Heart left ventricle (tissue), 13 donors: ENCODE measurements around the gene IQGAP2.

Experiments used
- POLR2A ChIP-seq, 2 donors: fragments of 450-650 bp; IDR thresholded peaks; one replicate each; pipeline ENCODE4 v1.6.1; 2017; ENCODE audit warnings: antibody characterized with exemption in 2 of 2, mild to moderate bottlenecking in 2 of 2, moderate library complexity in 2 of 2
- TF ChIP-seq, protein P1 (sequence below), 12 donors: fragments of 200-600 bp; sonication (generic) in 4 of 12; IDR thresholded peaks; one replicate each; pipeline versions ENCODE4 v1.5.0 to v1.8.0; 2018 to 2022; ENCODE audit warnings: antibody characterized with exemption in 12 of 12, mild to moderate bottlenecking in 5 of 12
- donor health status: ischemic (EF 13 %, LVEDD 7.1; RV severe dilation, severe dysfunction).
- donor health status: DM: no; HTN: yes; CAD: no.
- donor health status: DM: no; HTN: no; CAD: no.
- donor health status: ischemic (EF 25% LVEDD 6.9; RV normal size, moderate dysfunction).
- donor health status: ischemic (EF 25% LVEDD 5.7; RV mildly dilated, moderate dysfunction).
- donor health status: ischemic (EF 35%, LVEDD 5.7; RV mildly dilated, moderate dysfunction).
- donor health status: nonischemic (EF 11% LVEDD 7.7; RV severe dilation, severe dysfunction).
- donor health status: DM: yes; HTN: yes; CAD: no.
- donor health status: PGD.
- donor health status: ischemic (EF 29% LVEDD 5.4; RV normal size, mild dysfunction).
- donor health status: nonischemic (EF 23%, LVEDD 6.1; RV moderate dilation, normal function).

DNA sequence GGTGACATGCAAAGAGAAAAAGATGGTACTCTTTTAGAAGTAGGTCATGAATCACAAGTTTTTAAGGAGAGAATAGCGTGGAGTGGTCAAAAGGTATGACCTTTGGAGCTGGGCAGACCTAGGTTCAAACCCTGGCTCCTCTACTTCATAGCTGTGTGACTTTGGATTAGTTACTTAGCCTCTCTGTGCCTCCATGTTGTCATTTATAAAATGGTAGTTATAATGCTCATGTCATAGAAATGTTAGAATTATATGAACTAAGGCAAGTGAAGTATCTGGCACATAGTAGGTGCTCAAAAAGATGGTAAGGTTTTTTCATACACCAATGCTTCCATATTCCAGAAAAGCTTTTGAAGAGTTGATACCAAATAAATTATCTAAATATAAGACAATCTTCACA, 320.2 kb downstream of the IQGAP2 start:
- TF ChIP-seq, protein P1, sequence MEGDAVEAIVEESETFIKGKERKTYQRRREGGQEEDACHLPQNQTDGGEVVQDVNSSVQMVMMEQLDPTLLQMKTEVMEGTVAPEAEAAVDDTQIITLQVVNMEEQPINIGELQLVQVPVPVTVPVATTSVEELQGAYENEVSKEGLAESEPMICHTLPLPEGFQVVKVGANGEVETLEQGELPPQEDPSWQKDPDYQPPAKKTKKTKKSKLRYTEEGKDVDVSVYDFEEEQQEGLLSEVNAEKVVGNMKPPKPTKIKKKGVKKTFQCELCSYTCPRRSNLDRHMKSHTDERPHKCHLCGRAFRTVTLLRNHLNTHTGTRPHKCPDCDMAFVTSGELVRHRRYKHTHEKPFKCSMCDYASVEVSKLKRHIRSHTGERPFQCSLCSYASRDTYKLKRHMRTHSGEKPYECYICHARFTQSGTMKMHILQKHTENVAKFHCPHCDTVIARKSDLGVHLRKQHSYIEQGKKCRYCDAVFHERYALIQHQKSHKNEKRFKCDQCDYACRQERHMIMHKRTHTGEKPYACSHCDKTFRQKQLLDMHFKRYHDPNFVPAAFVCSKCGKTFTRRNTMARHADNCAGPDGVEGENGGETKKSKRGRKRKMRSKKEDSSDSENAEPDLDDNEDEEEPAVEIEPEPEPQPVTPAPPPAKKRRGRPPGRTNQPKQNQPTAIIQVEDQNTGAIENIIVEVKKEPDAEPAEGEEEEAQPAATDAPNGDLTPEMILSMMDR (IDR thresholded peaks at IDR 0.05), result no peak
- no peak for TF ChIP-seq POLR2A (IDR thresholded peaks at IDR 0.05)
